GM21528 (cell line): Measurements from ENCODE around the gene TOPBP1.
"Not testable (repeated sequence)": the region's sequence is repeated elsewhere in the genome, so short reads cannot be mapped to it uniquely, and the experiment has no call there.

Source experiments
- ATAC-seq: cut with Tn5 transposase; IDR thresholded peaks from one replicate; pipeline ENCODE4 v1.9.1; 2021; ENCODE audit warnings: mild to moderate bottlenecking, moderate library complexity; ENCODE audit not compliant: unreplicated experiment, low FRiP score

Gene TOPBP1

DNA sequence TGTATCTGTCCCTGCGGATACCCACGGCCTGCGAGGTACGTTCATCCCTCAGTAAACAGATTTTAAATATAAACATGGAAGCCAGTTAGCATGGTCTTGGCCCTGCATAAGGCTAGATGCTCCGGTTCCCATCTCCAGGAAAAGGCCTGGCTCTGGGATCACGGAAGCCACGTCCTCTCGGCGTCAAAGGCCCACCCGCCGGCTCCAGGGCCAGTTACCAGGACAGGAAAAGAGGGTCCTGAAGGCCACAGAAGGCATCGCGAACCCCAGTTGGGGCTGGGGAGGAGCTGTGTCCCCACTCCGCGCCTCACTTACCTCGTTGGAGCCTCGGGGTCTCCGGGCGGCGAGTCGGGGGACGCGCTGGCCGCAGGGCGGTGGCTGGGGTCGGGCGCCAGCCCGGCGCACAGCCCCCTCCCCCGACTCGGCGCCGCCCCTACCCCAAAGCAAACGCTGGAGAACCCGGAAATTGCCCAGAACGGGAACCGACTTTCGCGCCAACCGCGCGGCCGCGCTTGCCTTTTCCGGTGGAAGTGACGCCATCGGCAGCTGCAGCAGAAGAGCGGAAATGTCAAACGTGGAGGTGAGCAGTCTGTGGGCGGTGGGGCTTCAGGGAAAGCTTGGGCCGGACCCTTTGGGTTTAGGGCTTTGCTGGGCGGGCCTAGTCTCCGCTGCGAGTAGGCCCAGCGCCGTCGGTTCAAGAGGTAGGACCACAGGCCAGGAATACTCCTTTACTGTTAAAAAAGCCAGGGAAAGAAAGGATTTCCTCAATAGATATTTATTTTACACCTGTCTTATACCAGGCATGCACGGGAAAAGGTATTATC lies at the start of gene TOPBP1:
TSS of gene TOPBP1 (minus strand) at position 488 of the 824 bp plus-strand sequence. CDS start 814 bp downstream, outside the sequence.
- peak; percentile 89 for ATAC-seq

DNA sequence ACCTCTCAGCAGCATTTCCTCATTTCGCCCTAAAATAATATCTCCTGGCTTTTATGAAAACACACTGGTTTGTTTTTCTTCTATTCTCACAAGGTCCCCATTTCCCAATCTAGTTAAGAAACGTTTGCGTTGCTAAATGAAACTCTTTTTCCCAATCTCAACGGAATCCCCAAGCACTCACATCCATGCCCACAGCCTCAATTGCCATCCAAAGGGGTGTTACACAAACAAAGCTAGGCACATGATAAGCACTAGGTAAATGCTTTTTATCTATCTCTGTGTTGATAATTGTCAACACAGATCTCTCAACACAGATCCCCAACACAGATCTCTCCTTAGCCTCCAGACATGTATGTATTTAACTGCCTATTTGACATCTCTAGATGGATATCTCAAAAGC lies 49.3 kb upstream of the TOPBP1 start:
- no peak for ATAC-seq

- ATAC-seq, result no peak
Observed at GRCh38 chr3:133709139-133709750, 47.5 kb upstream of the TOPBP1 start.

GRCh38 chr3:133706033-133706432 lies 44.3 kb upstream of the TOPBP1 start:
- ATAC-seq, result no peak

- no peak for ATAC-seq
Observed at GRCh38 chr3:133703915-133704314, 42.2 kb upstream of the TOPBP1 start.

- ATAC-seq, result no peak
Observed at GRCh38 chr3:133701435-133702358, 40.0 kb upstream of the TOPBP1 start.

DNA sequence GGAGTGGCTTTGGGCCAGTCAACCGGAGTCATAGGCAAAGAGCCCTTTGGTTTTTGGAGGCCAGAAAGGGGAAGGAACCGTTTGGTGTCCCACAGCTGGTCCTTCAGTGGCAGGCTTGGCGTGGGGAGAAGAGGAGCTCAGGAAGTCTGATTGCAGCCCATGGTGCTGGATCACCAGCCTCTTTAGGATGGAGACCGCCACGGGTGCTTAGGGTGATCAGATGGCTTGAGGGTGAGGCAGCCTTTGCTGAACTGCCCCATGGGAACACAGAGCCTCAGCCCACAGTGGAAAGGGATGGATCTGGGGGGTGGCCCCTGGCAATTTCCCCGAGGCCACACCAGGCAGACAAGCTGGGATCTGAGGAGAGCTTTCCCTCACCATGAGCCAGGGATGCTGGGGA lies 38.6 kb upstream of the TOPBP1 start:
- ATAC-seq, result no peak

GRCh38 chr3:133699903-133700302 lies 38.2 kb upstream of the TOPBP1 start:
- ATAC-seq, result no peak

GRCh38 chr3:133699467-133699866 lies 37.7 kb upstream of the TOPBP1 start:
- no peak for ATAC-seq

- ATAC-seq, result no peak
Observed at GRCh38 chr3:133697960-133698359, 36.2 kb upstream of the TOPBP1 start.

GRCh38 chr3:133695560-133696171 lies 33.9 kb upstream of the TOPBP1 start:
- ATAC-seq, result no peak

DNA sequence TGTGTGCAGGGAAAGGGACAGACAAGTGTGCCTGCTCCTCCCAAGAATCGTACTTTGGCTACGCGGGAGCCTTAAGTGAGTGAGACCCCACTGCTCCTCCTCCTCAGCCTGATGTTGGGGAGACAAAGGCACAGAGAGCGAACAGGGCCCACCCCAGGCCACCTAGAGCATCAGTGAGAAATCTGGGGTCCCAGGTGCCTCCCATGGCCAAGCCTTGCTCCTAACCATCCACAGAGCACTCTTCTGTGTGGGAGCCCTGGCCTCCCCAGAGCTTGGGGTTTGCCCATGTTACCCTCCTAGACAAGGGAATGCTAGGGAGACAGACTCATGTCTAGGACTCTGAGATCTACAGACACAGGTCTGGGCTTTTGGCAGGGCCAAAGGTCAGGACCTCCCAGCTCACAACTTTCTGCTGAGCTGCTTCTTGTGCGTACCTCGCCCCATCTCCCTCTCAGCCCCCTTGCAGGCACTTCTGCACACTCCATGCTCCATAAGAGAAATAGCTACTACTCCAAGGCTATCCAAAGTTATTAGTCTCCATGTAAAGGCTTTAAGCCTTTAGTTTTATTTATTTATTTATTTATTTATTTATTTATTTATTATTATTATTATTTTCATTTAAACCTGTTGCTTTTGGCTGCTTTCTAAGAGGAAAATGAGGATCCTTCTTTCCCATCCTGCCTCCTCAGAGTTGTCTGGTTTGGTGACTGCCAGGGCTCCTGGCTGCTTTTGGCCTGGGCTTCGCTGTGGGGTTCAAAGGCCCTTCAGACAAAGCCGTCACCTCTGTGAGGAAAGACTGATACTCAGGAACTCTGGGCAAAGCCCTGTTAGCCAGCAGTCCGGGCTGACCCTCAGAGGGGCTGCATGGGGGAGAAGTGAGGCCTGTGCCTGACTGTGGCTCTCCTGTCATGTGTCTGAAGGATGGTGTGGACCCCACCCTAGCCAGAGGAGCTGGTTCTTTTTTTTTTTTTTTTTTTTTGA lies 32.8 kb upstream of the TOPBP1 start:
- no peak for ATAC-seq

- ATAC-seq, result no peak
Observed at GRCh38 chr3:133693821-133694220, 32.1 kb upstream of the TOPBP1 start.

GRCh38 chr3:133692759-133693158 lies 31.0 kb upstream of the TOPBP1 start:
- ATAC-seq, result no peak

DNA sequence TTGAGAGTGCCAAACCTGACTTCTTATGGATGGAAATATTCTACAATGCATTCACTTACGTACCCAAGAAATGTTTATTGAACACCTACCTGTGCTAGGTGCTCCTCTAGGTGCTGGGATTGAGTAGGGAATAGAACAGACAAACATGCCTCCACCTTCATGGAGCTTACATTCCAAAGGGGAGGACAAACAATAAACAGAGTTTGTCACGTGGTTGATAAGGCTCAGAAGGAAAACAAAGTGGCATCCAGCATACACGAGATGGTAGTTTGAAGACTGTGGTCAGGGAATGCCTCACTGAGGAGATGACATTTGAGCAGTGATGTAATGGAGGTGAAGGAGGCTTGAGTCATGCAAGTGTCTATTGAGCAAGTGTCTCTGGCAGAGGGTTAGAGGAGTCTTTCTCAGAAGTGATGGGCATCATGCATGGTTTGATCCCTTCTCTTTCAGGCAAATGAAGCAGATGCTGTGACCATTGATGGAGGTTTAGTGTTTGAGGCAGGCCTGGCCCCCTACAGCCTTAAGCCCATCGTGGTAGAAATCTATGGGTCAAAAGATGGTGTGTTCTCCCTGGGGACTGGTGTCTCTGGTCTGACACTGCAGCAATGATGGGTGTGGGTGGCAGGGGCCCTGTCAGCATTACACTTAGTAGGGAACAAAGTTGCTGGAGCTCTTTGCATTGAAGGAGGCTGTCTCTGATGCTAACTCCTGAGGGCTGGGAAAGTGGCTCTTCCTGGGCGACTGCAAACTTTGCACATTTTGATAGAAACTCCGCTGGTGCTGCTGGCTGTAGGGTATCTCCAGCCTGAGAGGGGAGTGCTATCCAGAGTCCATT lies 29.7 kb upstream of the TOPBP1 start:
- ATAC-seq, result no peak

DNA sequence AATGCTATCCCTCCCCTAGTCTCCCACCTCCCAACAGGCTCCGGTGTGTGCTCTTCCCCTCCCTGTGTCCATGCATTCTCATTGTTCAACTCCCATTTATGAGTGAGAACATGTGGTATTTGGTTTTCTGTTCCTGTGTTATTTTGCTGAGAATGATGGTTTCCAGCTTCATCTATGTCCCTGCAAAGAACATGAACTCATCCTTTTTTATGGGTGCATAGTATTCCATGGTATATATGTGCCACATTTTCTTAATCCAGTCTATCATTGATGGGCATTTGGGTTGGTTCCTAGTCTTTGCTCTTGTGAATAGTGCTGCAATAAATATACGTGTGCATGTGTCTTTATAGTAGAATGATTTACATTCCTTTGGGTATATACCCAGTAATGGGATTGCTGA lies 16.3 kb upstream of the TOPBP1 start:
- not testable (repeated sequence) for ATAC-seq

DNA sequence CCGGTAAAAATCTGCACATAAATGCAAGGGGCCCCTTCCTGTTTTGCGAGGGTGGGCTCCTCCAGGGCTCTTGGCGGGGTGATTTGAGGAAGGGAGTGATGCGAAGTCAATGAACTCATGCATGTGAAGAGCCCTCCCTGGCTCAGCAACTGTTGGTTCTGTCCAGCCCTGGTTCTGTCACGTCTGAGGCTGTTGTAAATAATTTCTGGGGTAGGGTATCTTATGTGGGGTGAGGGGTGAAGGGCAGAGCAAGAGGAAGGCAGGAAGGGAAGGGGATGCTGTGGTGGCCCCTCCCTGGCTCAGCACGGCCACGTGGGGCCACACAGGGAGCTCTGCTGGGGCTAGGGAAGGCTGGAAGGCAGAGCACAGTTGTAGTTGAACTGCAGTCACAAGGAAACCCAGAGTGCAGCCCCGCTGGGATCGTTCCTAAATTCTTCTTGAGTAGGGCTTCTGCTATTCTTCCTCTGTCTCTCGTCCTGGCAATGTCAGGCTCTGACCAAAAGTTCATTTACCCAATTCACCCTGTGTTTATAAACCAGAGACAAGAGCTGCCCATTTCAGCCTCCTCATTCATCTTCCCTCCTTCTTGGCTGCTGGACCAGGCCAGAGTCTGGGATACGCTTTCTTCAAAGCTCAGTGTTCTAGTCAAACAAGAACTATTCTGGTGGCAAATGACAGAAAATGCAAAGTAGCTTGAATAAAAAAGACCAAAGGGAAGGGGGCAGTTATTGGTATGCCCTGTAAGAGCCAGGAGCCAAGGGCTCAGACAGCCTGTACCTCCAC lies 14.8 kb upstream of the TOPBP1 start:
- ATAC-seq, result no peak
